K562 (cell line): ENCODE data around the gene DYNC2I2. TPM values are rescaled to one million over a fixed set of nuclear protein-coding genes. Genes with fewer than 3 reads are reported as not detected.

ENCODE experiments used
- ATAC-seq: fragments of 200-7000 bp; cut with Tn5 transposase; 3 replicates; pipeline ENCODE4 v1.9.1; 2020; ENCODE audit warnings: moderate library complexity
- BruUV-seq: library from RNA; stranded (reverse); fragments of 400-500 nt; replicated peaks from 2 replicates; lab custom pipeline; 2021; lab: Mats Ljungman, UMichigan
- CTCF ChIA-PET: fragments of 300-600 bp; formaldehyde crosslinking; extraction: SDS; loops from one replicate; lab custom pipeline; 2021; ENCODE audit warnings: low intra/inter-chr PET ratio; lab: Yijun Ruan, JAX
- POLR2A ChIA-PET: fragments of 300-600, 350-650 bp; sonication (Branson Sonifier 250); formaldehyde crosslinking; extraction: SDS; loops from one replicate; lab custom pipeline; 2021; ENCODE audit warnings: antibody characterized with exemption, inconsistent platforms; lab: Yijun Ruan, JAX
- DNase-seq, 4 experiments: peaks; one replicate each; pipeline versions ENCODE4 v3.0.0 to v3.0.0-alpha.2; 2011 to 2018; ENCODE audit warnings: low spot score in 3 of 4, mixed read lengths in 3 of 4; ENCODE audit errors: extremely low read depth in 1 of 4
- FAIRE-seq: peaks from 2 replicates; lab custom pipeline; 2011; peaks lifted over from hg19 to GRCh38; lab: Jason Lieb, UNC
- H2AFZ ChIP-seq: 2 replicates; pipeline ENCODE4 v1.6.0; 2011; ENCODE audit warnings: low read depth, low read length, control low read depth, inconsistent platforms
- H3K27ac ChIP-seq: fragments of 200-600 bp; 3 replicates; pipeline ENCODE4 v1.8.0; 2011; ENCODE audit warnings: low read depth, mild to moderate bottlenecking, control low read depth, inconsistent platforms, low read length, moderate library complexity, mixed read lengths; ENCODE audit errors: extremely low read depth
- H3K27me3 ChIP-seq, 2 experiments: fragments of 300-600 bp in 1 of 2; 2 replicates in 1 of 2; 3 replicates in 1 of 2; pipeline versions ENCODE4 v1.6.0 to v1.8.0; 2011; ENCODE audit warnings: inconsistent platforms in 2 of 2, low read length in 2 of 2, mild to moderate bottlenecking in 1 of 2, mixed read lengths in 1 of 2, moderate library complexity in 1 of 2; ENCODE audit not compliant: control insufficient read depth in 2 of 2, insufficient read depth in 2 of 2
- H3K36me3 ChIP-seq: fragments of 300-600 bp; 3 replicates; pipeline ENCODE4 v1.8.0; 2011; ENCODE audit warnings: mild to moderate bottlenecking, low read length, inconsistent platforms; ENCODE audit not compliant: control insufficient read depth, insufficient read depth
- H3K4me1 ChIP-seq, 2 experiments: fragments of 200-600 bp in 1 of 2; replicated peaks in 1 of 2; 2 replicates in 1 of 2; 3 replicates in 1 of 2; pipeline versions ENCODE4 v1.5.1 to v1.8.0; 2011; ENCODE audit warnings: inconsistent platforms in 2 of 2, low read length in 2 of 2, mild to moderate bottlenecking in 1 of 2, mixed read lengths in 1 of 2, moderate library complexity in 1 of 2; ENCODE audit not compliant: control insufficient read depth in 2 of 2, insufficient read depth in 2 of 2
- H3K4me2 ChIP-seq: 2 replicates; pipeline ENCODE4 v1.6.1; 2011; ENCODE audit warnings: low read length, control low read depth, inconsistent platforms, mixed read lengths; ENCODE audit not compliant: insufficient read depth
- H3K4me3 ChIP-seq: fragments of 200-600 bp; sonication (generic), shearing (Covaris generic); 2 replicates; pipeline ENCODE4 v1.5.1; 2016; ENCODE audit warnings: control low read depth, inconsistent platforms
- H3K79me2 ChIP-seq: fragments of 200-600 bp; 3 replicates; pipeline ENCODE4 v1.8.0; 2011; ENCODE audit warnings: low read length, inconsistent platforms; ENCODE audit not compliant: control insufficient read depth, insufficient read depth
- H3K9ac ChIP-seq, 2 experiments: 2 replicates each; pipeline versions ENCODE4 v1.6.0 to v1.6.1; 2011; ENCODE audit warnings: low read depth in 2 of 2, low read length in 2 of 2, control low read depth in 1 of 2, inconsistent platforms in 1 of 2, mild to moderate bottlenecking in 1 of 2, mixed read lengths in 1 of 2; ENCODE audit not compliant: insufficient read depth in 1 of 2
- H3K9me1 ChIP-seq: one replicate; pipeline ENCODE4 v1.6.0; 2011; ENCODE audit warnings: inconsistent platforms, mild to moderate bottlenecking, low read length, moderate library complexity; ENCODE audit not compliant: control insufficient read depth, insufficient read depth
- H3K9me3 ChIP-seq: replicated peaks from 2 replicates; pipeline ENCODE4 v1.5.1; 2011; ENCODE audit warnings: low read depth, low read length, inconsistent platforms; ENCODE audit not compliant: control insufficient read depth, insufficient read depth
- H4K20me1 ChIP-seq: replicated peaks from 2 replicates; pipeline ENCODE4 v1.6.1; 2011; ENCODE audit warnings: low read length, inconsistent platforms, mixed read lengths; ENCODE audit not compliant: control insufficient read depth, insufficient read depth
- KDM2B ChIP-seq: fragments of 250-450 bp; sonication (Bioruptor Pico); IDR thresholded peaks from 2 replicates; pipeline ENCODE4 v1.8.0; 2021; ENCODE audit warnings: mild to moderate bottlenecking, moderate library complexity
- KDM5B ChIP-seq: fragments of 200-600 bp; sonication (generic); IDR thresholded peaks from 2 replicates; pipeline ENCODE4 v1.6.1; 2012; ENCODE audit warnings: low read depth, mild to moderate bottlenecking, moderate library complexity, low read length, control low read depth, inconsistent platforms; ENCODE audit not compliant: insufficient replicate concordance
- SMAD4 ChIP-seq: fragments of 250-450 bp; sonication (Bioruptor Pico); conservative IDR thresholded peaks from 2 replicates; pipeline ENCODE4 v1.8.0; 2021; ENCODE audit warnings: inconsistent platforms, mild to moderate bottlenecking, moderate library complexity
- WHSC1 ChIP-seq: IDR thresholded peaks from one replicate; pipeline ENCODE4 v1.6.1; 2012; ENCODE audit warnings: low read length, control low read depth, inconsistent platforms
- ZNF280B ChIP-seq: fragments of 250-450 bp; sonication (Bioruptor Pico); IDR thresholded peaks from 2 replicates; pipeline ENCODE4 v1.5.1; 2021; ENCODE audit warnings: mild to moderate bottlenecking
- ZNF384 ChIP-seq: IDR thresholded peaks from 2 replicates; pipeline ENCODE4 v1.6.1; 2012; ENCODE audit warnings: low read depth, low read length, improper control_type of control experiment
- WGBS: fragments of 100-300 bp; shearing (Covaris generic); methylation state at CpG from one replicate; pipeline ENCODE4 v1.1.6; 2016; ENCODE audit warnings: low coverage, mixed read lengths; ENCODE audit not compliant: insufficient coverage; ENCODE audit errors: missing lambda C conversion rate; 5-methylcytosine and 5-hydroxymethylcytosine counted together
- in situ Hi-C: fragments of 300-500 bp; cut with MboI; formaldehyde crosslinking; loops from 4 replicates; pipeline ENCODE4 v1.15.0; 2018; ENCODE audit warnings: inconsistent platforms, mixed read lengths
- intact Hi-C: fragments of 100-400 bp; cut with micrococcal nuclease; formaldehyde crosslinking; loops from 2 replicates; pipeline ENCODE4 v1.14.2; 2022
- polyA plus RNA-seq, 8 experiments: library from polyadenylated mRNA; depleted of rRNA in 4 of 8; stranded (reverse) in 5 of 8; unstranded in 3 of 8; fragments of >200 nt; fragmentation: Nextera tagmentation in 2 of 8; fragmentation: Illumina TruSeq in 1 of 8; extraction: Ambion mirVana in 2 of 8; extraction: Trizol in 1 of 8; gene quantifications; 2 replicates each; pipeline versions ENCODE4 v1.2.1 to v1.2.3, GENCODE V29; 2011 to 2014; ENCODE audit warnings: inconsistent platforms in 1 of 8, missing spikeins in 1 of 8
- total RNA-seq, 7 experiments: library from RNA; depleted of rRNA in 6 of 7; stranded (reverse); fragments of >200 nt in 6 of 7; fragmentation: Illumina TruSeq in 2 of 7; extraction: Trizol in 2 of 7; gene quantifications; 2 replicates each; pipeline versions ENCODE4 v1.2.1 to v1.2.3, GENCODE V29; 2011 to 2021; ENCODE audit warnings: low replicate concordance in 1 of 7
- TF ChIP-seq, protein P1 (sequence below): fragments of 450-650 bp; IDR thresholded peaks from 2 replicates; pipeline ENCODE4 v1.6.1; 2016; ENCODE audit warnings: mild to moderate bottlenecking, moderate library complexity
- TF ChIP-seq, protein P2 (sequence below): fragments of 450-650 bp; IDR thresholded peaks from 2 replicates; pipeline ENCODE4 v1.6.1; 2014; ENCODE audit warnings: low read depth, mild to moderate bottlenecking, moderate library complexity, borderline replicate concordance

DYNC2I2 gene
- total and polyA plus RNA-seq, 9 of the 15 experiments (the other 6 are each of a cell fraction or from before 2014, with no cell fraction given) = 1.5 to 249 (median 70.0) TPM

DNA sequence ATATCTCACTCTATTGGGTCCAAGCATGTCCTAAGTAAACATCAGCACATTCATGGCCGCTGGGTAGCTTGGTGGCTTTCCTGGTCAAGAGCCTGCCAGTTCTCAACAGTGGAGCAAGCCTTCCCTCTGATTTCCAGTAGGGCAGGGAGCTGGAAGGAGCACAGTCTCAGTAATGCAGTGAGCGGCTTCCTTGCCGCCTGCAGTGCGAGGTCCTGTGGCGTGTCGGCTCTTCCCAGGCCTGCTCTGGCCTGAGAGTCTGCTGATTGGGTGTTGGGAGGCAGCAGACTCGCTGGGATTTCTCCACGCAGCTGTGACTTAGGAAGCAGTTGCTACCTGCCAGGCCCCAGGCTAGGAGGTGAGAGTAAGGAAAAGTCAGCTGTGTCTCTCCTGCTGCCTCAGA is 53.0 kb downstream of the DYNC2I2 start:
- no peak for FAIRE-seq
- TF ChIP-seq WHSC1 = no peak
- TF ChIP-seq ZNF280B (CRISPR knock-in tag) = no peak
- TF ChIP-seq KDM5B = no peak
- TF ChIP-seq, protein P1, sequence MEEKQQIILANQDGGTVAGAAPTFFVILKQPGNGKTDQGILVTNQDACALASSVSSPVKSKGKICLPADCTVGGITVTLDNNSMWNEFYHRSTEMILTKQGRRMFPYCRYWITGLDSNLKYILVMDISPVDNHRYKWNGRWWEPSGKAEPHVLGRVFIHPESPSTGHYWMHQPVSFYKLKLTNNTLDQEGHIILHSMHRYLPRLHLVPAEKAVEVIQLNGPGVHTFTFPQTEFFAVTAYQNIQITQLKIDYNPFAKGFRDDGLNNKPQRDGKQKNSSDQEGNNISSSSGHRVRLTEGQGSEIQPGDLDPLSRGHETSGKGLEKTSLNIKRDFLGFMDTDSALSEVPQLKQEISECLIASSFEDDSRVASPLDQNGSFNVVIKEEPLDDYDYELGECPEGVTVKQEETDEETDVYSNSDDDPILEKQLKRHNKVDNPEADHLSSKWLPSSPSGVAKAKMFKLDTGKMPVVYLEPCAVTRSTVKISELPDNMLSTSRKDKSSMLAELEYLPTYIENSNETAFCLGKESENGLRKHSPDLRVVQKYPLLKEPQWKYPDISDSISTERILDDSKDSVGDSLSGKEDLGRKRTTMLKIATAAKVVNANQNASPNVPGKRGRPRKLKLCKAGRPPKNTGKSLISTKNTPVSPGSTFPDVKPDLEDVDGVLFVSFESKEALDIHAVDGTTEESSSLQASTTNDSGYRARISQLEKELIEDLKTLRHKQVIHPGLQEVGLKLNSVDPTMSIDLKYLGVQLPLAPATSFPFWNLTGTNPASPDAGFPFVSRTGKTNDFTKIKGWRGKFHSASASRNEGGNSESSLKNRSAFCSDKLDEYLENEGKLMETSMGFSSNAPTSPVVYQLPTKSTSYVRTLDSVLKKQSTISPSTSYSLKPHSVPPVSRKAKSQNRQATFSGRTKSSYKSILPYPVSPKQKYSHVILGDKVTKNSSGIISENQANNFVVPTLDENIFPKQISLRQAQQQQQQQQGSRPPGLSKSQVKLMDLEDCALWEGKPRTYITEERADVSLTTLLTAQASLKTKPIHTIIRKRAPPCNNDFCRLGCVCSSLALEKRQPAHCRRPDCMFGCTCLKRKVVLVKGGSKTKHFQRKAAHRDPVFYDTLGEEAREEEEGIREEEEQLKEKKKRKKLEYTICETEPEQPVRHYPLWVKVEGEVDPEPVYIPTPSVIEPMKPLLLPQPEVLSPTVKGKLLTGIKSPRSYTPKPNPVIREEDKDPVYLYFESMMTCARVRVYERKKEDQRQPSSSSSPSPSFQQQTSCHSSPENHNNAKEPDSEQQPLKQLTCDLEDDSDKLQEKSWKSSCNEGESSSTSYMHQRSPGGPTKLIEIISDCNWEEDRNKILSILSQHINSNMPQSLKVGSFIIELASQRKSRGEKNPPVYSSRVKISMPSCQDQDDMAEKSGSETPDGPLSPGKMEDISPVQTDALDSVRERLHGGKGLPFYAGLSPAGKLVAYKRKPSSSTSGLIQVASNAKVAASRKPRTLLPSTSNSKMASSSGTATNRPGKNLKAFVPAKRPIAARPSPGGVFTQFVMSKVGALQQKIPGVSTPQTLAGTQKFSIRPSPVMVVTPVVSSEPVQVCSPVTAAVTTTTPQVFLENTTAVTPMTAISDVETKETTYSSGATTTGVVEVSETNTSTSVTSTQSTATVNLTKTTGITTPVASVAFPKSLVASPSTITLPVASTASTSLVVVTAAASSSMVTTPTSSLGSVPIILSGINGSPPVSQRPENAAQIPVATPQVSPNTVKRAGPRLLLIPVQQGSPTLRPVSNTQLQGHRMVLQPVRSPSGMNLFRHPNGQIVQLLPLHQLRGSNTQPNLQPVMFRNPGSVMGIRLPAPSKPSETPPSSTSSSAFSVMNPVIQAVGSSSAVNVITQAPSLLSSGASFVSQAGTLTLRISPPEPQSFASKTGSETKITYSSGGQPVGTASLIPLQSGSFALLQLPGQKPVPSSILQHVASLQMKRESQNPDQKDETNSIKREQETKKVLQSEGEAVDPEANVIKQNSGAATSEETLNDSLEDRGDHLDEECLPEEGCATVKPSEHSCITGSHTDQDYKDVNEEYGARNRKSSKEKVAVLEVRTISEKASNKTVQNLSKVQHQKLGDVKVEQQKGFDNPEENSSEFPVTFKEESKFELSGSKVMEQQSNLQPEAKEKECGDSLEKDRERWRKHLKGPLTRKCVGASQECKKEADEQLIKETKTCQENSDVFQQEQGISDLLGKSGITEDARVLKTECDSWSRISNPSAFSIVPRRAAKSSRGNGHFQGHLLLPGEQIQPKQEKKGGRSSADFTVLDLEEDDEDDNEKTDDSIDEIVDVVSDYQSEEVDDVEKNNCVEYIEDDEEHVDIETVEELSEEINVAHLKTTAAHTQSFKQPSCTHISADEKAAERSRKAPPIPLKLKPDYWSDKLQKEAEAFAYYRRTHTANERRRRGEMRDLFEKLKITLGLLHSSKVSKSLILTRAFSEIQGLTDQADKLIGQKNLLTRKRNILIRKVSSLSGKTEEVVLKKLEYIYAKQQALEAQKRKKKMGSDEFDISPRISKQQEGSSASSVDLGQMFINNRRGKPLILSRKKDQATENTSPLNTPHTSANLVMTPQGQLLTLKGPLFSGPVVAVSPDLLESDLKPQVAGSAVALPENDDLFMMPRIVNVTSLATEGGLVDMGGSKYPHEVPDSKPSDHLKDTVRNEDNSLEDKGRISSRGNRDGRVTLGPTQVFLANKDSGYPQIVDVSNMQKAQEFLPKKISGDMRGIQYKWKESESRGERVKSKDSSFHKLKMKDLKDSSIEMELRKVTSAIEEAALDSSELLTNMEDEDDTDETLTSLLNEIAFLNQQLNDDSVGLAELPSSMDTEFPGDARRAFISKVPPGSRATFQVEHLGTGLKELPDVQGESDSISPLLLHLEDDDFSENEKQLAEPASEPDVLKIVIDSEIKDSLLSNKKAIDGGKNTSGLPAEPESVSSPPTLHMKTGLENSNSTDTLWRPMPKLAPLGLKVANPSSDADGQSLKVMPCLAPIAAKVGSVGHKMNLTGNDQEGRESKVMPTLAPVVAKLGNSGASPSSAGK = no peak
- TF ChIP-seq KDM2B (CRISPR knock-in tag) = no peak
- TF ChIP-seq SMAD4 = no peak
- TF ChIP-seq, protein P2, sequence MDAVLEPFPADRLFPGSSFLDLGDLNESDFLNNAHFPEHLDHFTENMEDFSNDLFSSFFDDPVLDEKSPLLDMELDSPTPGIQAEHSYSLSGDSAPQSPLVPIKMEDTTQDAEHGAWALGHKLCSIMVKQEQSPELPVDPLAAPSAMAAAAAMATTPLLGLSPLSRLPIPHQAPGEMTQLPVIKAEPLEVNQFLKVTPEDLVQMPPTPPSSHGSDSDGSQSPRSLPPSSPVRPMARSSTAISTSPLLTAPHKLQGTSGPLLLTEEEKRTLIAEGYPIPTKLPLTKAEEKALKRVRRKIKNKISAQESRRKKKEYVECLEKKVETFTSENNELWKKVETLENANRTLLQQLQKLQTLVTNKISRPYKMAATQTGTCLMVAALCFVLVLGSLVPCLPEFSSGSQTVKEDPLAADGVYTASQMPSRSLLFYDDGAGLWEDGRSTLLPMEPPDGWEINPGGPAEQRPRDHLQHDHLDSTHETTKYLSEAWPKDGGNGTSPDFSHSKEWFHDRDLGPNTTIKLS = no peak
- TF ChIP-seq ZNF384 = no peak

More for the DNA sequence above, 53.0 kb downstream of the DYNC2I2 start:
- ATAC-seq (peak; percentile 59), DNase-seq (no peak)
- BruUV-seq = no TSS peak
- Histone ChIP-seq H4K20me1 (no peaks in the 10 kb centered on the region), H2AFZ (no peak overlapping the region; the same call in 1 of the 2 replicates), H3K27me3 (no peaks in the 10 kb centered on the region), H3K9me1 (no peaks in the 10 kb centered on the region), H3K27ac (no peak overlapping the region), H3K79me2 (no peaks in the 10 kb centered on the region), H3K4me2 (no peak overlapping the region), H3K36me3 (no peaks in the 10 kb centered on the region), H3K4me3 (no peak overlapping the region), H3K9me3 (no peaks in the 10 kb centered on the region), H3K9ac (peak overlapping the region in 1 of 2 experiments; percentile 37; a peak in 1 of 4 replicates), H3K4me1 (peaks cover 0 to 3% of the 10 kb centered on the region in 2 experiments; a peak in 1 of 5 replicates)
- intact Hi-C loops = no loop called here
- in situ Hi-C loops = no loop called here
- ChIA-PET CTCF (no interaction called here), POLR2A (interaction anchor here (0.7 to 1.1 kb wide), 3 partner anchors 8 to 1833 kb away, joined by 3 read pairs; no protein-coding TSS in a partner anchor)
- 42% methylated on average over 6 of the region's 8 CpGs for WGBS
